Fibroblast of mammary gland (primary cell): Measurements from ENCODE around the gene ERI3.

Source experiments
- DNase-seq: peaks from one replicate; pipeline ENCODE4 v3.0.0-alpha.2; 2010; ENCODE audit warnings: low read depth
- H3K4me3 ChIP-seq: 2 replicates; pipeline ENCODE4 v1.5.1; 2011; ENCODE audit warnings: low read depth, mild to moderate bottlenecking, low read length, moderate library complexity; ENCODE audit not compliant: control insufficient read depth
- TF ChIP-seq, protein P1 (sequence below): conservative IDR thresholded peaks from 2 replicates; pipeline ENCODE4 v1.5.1; 2011; ENCODE audit warnings: low read depth, low read length, inconsistent platforms; ENCODE audit not compliant: control insufficient read depth, insufficient read depth

Gene ERI3

DNA sequence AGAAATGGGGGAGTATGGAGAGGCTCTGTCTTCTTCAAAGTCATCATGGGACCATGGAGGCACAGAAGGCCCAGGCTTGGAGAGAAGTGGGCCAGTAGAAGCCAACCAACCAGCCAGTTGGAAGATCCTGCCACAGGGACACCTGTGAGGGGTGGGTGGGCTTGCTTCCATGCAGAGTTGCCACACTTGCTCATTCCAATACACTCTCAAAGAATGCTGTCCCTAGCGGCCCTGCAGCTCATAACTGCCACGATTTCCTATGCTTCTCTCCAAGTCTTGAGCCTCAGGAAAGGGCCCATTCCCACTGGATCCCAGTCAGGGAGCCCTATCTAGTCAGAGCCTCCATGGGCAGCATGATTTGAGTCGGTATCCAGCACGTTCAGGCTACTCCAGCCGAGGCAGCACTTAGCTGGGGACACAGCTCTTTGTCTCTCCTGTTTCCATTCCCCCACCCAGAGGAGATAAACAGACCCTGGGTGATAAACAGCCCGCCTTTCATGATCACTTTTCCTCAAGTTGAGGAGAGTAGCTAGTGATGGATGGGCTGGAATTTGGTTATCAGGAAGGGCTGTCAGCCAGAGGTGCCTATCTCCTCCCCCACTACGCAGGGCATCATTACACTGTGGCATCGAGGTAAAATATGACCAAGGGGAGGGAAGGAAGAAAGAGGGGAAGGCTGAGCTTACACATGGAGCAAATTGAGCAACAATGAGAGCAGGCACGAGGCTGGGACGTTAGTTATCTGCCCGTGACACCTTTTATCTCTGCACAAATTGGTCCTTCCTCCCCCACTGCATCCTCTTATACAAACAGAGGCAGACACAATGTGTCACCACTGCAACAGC lies 64.6 kb downstream of the ERI3 start:
- TF ChIP-seq, protein P1, sequence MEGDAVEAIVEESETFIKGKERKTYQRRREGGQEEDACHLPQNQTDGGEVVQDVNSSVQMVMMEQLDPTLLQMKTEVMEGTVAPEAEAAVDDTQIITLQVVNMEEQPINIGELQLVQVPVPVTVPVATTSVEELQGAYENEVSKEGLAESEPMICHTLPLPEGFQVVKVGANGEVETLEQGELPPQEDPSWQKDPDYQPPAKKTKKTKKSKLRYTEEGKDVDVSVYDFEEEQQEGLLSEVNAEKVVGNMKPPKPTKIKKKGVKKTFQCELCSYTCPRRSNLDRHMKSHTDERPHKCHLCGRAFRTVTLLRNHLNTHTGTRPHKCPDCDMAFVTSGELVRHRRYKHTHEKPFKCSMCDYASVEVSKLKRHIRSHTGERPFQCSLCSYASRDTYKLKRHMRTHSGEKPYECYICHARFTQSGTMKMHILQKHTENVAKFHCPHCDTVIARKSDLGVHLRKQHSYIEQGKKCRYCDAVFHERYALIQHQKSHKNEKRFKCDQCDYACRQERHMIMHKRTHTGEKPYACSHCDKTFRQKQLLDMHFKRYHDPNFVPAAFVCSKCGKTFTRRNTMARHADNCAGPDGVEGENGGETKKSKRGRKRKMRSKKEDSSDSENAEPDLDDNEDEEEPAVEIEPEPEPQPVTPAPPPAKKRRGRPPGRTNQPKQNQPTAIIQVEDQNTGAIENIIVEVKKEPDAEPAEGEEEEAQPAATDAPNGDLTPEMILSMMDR, result no peak
- H3K4me3 ChIP-seq, result no peak overlapping the region
- no peak for DNase-seq

DNA sequence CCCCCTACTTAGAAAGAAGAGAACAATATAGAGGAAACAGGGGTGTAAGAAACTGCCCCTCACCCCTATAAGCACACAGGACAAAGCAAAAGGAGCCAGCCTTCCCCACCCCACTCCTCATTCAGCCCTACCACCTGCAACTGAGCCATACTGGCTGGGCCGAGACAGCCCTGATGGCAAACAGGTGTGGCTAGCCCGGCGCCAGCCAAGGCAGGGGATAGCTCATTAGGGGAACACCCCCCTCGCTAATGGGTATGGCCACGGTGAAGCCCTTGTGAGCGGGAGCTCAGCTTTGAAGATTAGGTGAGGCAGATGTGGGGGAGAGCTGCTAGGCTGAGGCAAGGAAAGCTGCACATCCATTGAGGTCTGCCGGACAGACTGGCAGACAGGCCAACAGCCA lies 65.5 kb downstream of the ERI3 start:
- DNase-seq, result no peak
- TF ChIP-seq, protein P1, result no peak
- no peak overlapping the region for H3K4me3 ChIP-seq

DNA sequence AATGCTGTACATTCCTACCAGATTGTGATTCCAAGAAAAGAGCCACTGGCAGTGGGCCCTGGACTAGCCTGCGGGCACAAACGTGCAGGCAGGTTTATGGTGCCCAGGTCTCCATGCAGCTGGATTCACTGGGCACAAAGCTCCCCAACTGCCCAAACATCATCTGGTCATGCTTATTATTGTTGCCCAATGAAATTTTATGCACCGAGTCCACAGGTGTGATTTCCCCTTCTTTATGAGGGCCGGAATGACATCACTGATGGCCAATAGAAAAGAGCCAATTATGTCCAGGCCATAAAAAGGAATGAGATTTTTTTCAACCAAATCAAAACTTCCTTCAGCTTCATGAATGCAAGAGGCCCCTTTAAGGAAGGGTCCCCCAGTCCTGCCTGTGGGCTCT lies 66.2 kb downstream of the ERI3 start:
- no peak overlapping the region for H3K4me3 ChIP-seq
- DNase-seq, result no peak
- TF ChIP-seq, protein P1, result no peak

DNA sequence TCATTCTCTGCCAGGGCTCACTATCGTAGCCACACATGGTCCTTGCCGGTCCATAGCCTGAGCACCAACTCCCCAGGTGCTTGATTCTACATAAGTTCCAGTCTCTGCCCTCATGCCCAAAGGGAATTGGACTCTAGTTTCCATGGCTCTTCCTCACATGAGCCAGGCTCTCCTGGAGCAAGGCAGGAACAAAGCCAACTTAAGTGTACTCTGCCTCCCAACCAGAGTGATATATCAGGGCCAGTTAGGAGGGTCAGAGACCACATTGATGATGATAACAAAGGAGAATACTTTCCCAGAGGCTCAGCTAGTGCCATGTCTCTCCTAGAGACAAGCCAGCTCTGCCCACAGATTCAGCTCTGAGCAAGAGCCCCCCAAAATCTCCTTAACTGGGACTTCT lies 70.9 kb downstream of the ERI3 start:
- TF ChIP-seq, protein P1, result no peak

DNA sequence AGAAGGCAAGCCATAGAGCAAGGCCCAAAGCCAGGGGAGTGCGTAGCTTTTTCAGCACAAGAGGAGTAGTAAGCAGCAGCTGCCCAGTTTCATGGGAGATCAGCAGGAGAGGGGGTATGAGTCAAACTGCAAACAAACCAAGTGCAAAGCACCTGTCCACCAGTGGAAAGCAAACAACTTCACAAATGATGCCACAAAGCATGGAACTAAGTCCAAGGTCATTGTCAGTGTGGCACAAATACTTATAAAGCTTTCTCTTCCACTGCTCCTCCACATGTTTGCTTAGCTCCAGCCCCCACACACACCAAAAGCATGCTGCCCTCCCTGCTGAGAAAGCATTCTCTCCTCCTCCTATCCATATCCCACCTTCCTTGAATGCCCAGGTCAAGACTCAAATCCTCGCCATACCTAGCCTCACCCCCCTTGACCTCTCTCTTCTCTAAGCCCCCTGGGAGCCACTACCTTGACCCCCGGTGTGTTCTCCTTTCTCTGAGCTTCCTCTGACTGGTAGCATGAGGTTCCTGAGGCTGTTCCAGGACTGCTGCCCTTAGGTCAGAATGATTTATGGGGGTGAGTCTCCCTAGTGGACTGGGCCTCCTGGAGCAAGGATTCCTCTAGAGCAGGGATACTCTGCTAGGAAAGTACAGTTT lies 71.4 kb downstream of the ERI3 start:
- TF ChIP-seq, protein P1, result no peak
- peak; percentile 8 for DNase-seq
- no peak overlapping the region for H3K4me3 ChIP-seq

More for the DNA sequence above, 70.9 kb downstream of the ERI3 start:
- H3K4me3 ChIP-seq, result no peak overlapping the region
- DNase-seq, result no peak

DNA sequence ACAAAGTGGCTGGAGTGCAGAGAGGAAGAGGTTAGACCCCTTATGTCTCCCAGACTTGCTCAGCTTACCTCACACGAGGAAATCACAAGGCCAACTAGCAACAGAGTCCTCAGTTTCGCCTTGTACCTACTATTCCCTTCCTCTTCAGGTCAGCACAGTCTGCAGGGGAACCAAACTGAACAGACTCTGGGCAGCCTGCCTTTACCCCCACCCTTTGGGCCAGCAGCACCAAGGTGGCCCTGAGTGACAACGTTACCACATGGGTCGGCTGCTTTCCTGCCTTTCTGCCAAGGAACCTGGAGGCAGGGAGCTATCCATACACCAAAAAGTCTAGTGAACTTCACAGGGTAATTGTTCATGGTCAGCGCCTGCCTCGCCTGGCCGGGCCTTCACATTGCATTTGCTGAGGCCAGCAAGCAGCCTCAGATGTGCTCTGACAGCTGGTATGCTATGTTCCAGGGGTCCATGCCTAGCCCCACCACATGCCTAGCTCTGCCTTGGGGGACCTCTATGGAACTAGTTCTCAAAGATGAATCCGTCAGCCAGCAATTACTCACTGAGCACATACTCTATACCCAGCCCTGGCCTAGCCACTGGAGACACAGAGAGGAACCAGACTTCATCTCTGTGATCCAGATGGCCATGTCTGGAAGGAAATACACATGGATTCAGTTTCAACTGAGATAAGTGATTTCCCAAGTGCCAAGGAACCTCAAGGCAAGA lies 72.2 kb downstream of the ERI3 start:
- TF ChIP-seq, protein P1, result no peak
- H3K4me3 ChIP-seq, result no peak overlapping the region

More for the DNA sequence above, 72.2 kb downstream of the ERI3 start:
- no peak for DNase-seq
